OCI-LY3 (cell line): ENCODE results near the gene METTL8.

Experiments
- CTCF ChIP-seq: fragments of 200-600, 300-600 bp; sonication (generic); IDR thresholded peaks from 2 replicates; pipeline ENCODE4 v1.5.1; 2014; ENCODE audit warnings: antibody characterized with exemption, low read length, low read depth
- EZH2phosphoT487 ChIP-seq: fragments of 200-600 bp; shearing (Covaris generic); IDR thresholded peaks from 2 replicates; pipeline ENCODE4 v1.6.1; 2018; ENCODE audit warnings: antibody characterized with exemption, mixed run types, low read depth

GRCh38 chr2:171470129-171470528, 36.3 kb upstream of the METTL8 start:
- TF ChIP-seq CTCF (no peak), EZH2phosphoT487 (no peak)
